Ishikawa (cell line): ENCODE measurements around the gene SMAD6.

Experiments used
- EP300 ChIP-seq: IDR thresholded peaks from 2 replicates; pipeline ENCODE4 v1.6.1; 2012; ENCODE audit warnings: borderline replicate concordance
- NFIC ChIP-seq: IDR thresholded peaks from 2 replicates; pipeline ENCODE4 v1.6.1; 2012
- RAD21 ChIP-seq: IDR thresholded peaks from 2 replicates; pipeline ENCODE4 v1.6.1; 2012; ENCODE audit warnings: low read depth
- TAF1 ChIP-seq: IDR thresholded peaks from 2 replicates; pipeline ENCODE4 v1.6.1; 2012; ENCODE audit warnings: low read depth, mild to moderate bottlenecking
- USF1 ChIP-seq: IDR thresholded peaks from 2 replicates; pipeline ENCODE4 v1.6.1; 2012
- YY1 ChIP-seq: IDR thresholded peaks from 2 replicates; pipeline ENCODE4 v1.6.1; 2012; ENCODE audit warnings: low read depth
- ZBTB7A ChIP-seq: IDR thresholded peaks from 2 replicates; pipeline ENCODE4 v1.6.1; 2012; ENCODE audit warnings: low read depth

- TF ChIP-seq YY1 (no peak), USF1 (no peak), ZBTB7A (no peak), TAF1 (no peak), RAD21 (no peak), NFIC (no peak), EP300 (no peak)
Observed at GRCh38 chr15:66743703-66744536, 41.9 kb downstream of the SMAD6 start.
